ENCODE measurements around the gene VPS26C. TPM values are rescaled to one million over a fixed set of nuclear protein-coding genes. Genes with fewer than 3 reads are reported as not detected.

The VPS26C gene
- total and polyA plus RNA-seq, 12 donors: 14.3 to 94.8 (median 58.7) TPM

DNA sequence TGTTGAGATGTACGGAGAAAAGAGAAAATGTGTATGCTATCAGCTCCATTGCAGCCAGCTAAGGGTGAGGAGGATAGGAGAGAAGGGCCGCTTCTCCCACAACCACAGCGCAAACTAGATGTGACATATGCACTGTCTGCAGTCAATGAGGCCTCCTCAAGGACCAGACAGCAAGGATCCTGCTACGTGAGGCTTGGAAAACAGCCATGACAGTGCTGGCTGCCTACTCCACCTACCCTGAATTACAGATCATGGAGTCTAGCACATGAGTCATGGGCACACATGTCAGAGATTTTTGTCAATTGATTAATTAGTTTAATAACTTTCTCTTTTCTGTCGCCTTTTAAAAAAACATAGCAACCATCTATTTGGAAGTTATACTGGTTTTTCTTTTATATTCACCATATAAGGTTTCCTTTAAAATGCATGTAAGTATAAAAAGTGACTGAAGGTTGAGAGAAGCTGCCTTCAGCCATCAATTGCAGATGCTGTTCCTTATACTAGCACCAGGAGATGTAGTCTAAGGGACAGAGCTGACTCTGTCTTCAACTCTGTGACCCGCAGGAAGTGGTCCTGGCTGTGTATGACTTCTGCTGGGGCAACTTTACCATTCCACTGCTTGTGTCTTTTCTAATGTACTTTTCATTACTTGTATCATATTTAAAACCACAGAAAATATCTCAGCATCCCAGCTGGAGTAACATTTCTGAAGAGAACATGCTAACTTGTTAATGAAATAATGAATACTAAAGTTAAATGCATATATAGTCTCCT is 3.1 kb downstream of the VPS26C start:
- no peaks in the 10 kb centered on the region for H3K27me3 ChIP-seq
- peaks cover 9 to 28% of the 10 kb centered on the region in 2 donors for H3K4me1 ChIP-seq (replicated peaks in 1 of 2)
- peak; percentile 59 to 92 (median 77) for DNase-seq
- intact Hi-C loops (cut with DNase I): loop anchor here in 1 of 2 donors (10.0 kb wide), 1 partner anchor 101 kb away; the partner anchor contains the start of gene DYRK1A
- H3K27ac ChIP-seq: peak overlapping the region in 4 of 5 donors; percentile 20 to 66 (median 43)
- H3K4me3 ChIP-seq: no peak overlapping the region
- 66 to 72% (median 67%) methylated on average over 6 of the region's 6 CpGs for WGBS, 4 donors
- H3K36me3 ChIP-seq (replicated peaks in 1 of 2): no peaks in the 10 kb centered on the region
- H3K9me3 ChIP-seq (replicated peaks in 1 of 3): no peaks in the 10 kb centered on the region
- TF ChIP-seq POLR2A (IDR thresholded peaks at IDR 0.05) (no peak), CTCF (IDR thresholded peaks at IDR 0.05) (peak in 2 of 6 experiments; percentile 10 to 20)

GRCh38 chr21:37259426-37259825 is 7.7 kb downstream of the VPS26C start:
- 80 to 94% (median 89%) methylated on average over 5 of the region's 5 CpGs for WGBS, 4 donors
- intact Hi-C loops (cut with DNase I): no loop called here

GRCh38 chr21:37257967-37258877 is 8.9 kb downstream of the VPS26C start:
- Histone ChIP-seq H3K9me3 (replicated peaks in 1 of 3) (no peaks in the 10 kb centered on the region), H3K4me3 (peak overlapping the region in 3 of 4 donors; percentile 49 to 79 (median 58)), H3K27ac (peak overlapping the region; percentile 74 to 97 (median 87)), H3K4me1 (replicated peaks in 1 of 2) (peaks cover 4 to 22% of the 10 kb centered on the region in 2 donors), H3K27me3 (no peaks in the 10 kb centered on the region), H3K36me3 (replicated peaks in 1 of 2) (no peaks in the 10 kb centered on the region)
- intact Hi-C loops (cut with DNase I): no loop called here
- TF ChIP-seq POLR2A (IDR thresholded peaks at IDR 0.05) (peak; percentile 32 to 69), CTCF (IDR thresholded peaks at IDR 0.05) (no peak)
- DNase-seq: peak; percentile 65 to 78 (median 71)
- WGBS, 4 donors: 7 to 31% (median 11%) methylated on average over 30 to 55 of the region's 55 CpGs

More at GRCh38 chr21:37259426-37259825, 7.7 kb downstream of the VPS26C start:
- Histone ChIP-seq H3K9me3 (replicated peaks in 1 of 3) (no peaks in the 10 kb centered on the region), H3K27me3 (no peaks in the 10 kb centered on the region), H3K4me1 (replicated peaks in 1 of 2) (peaks cover 4 to 32% of the 10 kb centered on the region in 2 donors), H3K36me3 (replicated peaks in 1 of 2) (no peaks in the 10 kb centered on the region), H3K4me3 (no peak overlapping the region), H3K27ac (no peak overlapping the region)
- TF ChIP-seq POLR2A (IDR thresholded peaks at IDR 0.05): no peak
- no peak for TF ChIP-seq CTCF (IDR thresholded peaks at IDR 0.05)
- no peak for DNase-seq

DNA sequence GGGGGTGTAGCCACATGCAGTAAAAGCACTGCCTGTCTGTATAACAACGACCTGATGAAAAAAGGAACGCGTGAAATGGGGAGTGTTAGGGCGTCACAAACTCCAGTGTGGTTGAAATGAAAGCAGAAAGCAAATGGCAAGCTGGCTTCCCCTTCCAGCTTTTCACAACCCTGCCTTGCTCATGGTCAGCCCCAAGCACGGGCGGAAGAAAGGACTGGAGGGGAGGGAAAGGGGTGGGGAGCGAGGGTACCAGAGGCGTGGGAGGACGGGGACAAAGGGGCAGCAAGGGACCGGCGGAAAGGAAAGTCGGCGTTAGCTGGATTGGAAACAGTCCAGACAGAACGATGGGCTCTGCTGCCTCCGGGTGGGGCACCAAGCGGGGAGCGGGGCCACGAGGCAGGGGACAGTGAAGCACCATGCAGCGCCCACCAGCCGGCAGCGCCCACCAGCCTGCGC is 9.6 kb downstream of the VPS26C start:
- no peak for TF ChIP-seq POLR2A (IDR thresholded peaks at IDR 0.05)
- TF ChIP-seq CTCF (IDR thresholded peaks at IDR 0.05): no peak
- H3K9me3 ChIP-seq (replicated peaks in 1 of 3): no peaks in the 10 kb centered on the region
- intact Hi-C loops (cut with DNase I): no loop called here
- H3K27ac ChIP-seq: peak overlapping the region; percentile 74 to 97 (median 87)
- peak; percentile 38 to 62 (median 44) for DNase-seq
- no peaks in the 10 kb centered on the region for H3K36me3 ChIP-seq (replicated peaks in 1 of 2)
- H3K4me3 ChIP-seq: peak overlapping the region in 3 of 4 donors; percentile 49 to 79 (median 58)
- H3K4me1 ChIP-seq (replicated peaks in 1 of 2): peaks cover 4 to 22% of the 10 kb centered on the region in 2 donors
- WGBS, 4 donors: 1 to 15% (median 1%) methylated on average over 15 to 22 of the region's 22 CpGs
- H3K27me3 ChIP-seq: no peaks in the 10 kb centered on the region
